GM12872 (cell line): ENCODE measurements around the gene TMED6.
A peak's percentile ranks its signal among the peaks of the same experiment; 100 is the strongest.

ENCODE experiments used
- TF ChIP-seq, protein P1 (sequence below): IDR thresholded peaks from 3 replicates; pipeline ENCODE4 v1.5.1; 2011; ENCODE audit warnings: low read depth, mild to moderate bottlenecking, low read length, moderate library complexity; ENCODE audit not compliant: insufficient read depth

The TMED6 gene

DNA sequence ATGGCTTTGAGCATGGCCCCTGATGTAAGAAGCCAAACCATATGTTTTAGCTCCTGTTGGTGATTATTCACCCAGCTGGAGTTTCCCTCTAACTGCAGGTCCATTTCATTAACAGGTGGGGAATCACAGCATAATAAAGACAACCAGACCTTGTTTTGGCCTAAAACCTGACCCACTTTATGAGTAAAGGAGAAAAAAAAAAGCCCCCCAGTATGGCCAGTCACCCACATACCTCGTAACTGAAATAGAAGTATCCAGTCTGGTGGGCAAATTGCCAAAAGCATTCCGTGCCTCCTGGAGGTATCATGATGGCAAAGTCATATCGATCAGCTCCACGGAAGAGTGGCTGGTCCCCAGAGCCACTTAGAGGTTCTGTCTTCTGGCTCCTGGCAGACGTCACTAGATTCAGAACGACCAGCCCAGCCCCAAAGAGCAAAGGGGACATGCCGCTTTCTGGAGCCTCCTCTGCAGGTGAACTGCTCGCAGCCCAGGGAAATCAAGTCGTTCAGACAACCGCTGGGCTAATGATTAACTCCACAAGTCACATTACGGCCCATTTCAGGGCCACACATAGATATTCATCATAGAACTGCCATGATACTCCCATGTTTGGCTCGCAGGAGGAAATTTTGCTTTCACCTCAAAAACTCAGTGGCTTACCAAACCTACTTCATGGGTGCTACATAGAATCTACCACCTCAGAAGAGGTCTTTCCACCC is at the start of gene TMED6:
TMED6 (minus strand) TSS at position 478 of the 719 bp plus-strand sequence; CDS start at position 445, 33 bp downstream.
- TF ChIP-seq, protein P1, sequence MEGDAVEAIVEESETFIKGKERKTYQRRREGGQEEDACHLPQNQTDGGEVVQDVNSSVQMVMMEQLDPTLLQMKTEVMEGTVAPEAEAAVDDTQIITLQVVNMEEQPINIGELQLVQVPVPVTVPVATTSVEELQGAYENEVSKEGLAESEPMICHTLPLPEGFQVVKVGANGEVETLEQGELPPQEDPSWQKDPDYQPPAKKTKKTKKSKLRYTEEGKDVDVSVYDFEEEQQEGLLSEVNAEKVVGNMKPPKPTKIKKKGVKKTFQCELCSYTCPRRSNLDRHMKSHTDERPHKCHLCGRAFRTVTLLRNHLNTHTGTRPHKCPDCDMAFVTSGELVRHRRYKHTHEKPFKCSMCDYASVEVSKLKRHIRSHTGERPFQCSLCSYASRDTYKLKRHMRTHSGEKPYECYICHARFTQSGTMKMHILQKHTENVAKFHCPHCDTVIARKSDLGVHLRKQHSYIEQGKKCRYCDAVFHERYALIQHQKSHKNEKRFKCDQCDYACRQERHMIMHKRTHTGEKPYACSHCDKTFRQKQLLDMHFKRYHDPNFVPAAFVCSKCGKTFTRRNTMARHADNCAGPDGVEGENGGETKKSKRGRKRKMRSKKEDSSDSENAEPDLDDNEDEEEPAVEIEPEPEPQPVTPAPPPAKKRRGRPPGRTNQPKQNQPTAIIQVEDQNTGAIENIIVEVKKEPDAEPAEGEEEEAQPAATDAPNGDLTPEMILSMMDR, result no peak

GRCh38 chr16:69399361-69399760 is 47.8 kb upstream of the TMED6 start:
- TF ChIP-seq, protein P1, result no peak

GRCh38 chr16:69397821-69398521 is 46.4 kb upstream of the TMED6 start:
- TF ChIP-seq, protein P1, result peak; percentile 53

- TF ChIP-seq, protein P1, result peak; percentile 63
Observed at GRCh38 chr16:69396187-69397061, 44.8 kb upstream of the TMED6 start.

DNA sequence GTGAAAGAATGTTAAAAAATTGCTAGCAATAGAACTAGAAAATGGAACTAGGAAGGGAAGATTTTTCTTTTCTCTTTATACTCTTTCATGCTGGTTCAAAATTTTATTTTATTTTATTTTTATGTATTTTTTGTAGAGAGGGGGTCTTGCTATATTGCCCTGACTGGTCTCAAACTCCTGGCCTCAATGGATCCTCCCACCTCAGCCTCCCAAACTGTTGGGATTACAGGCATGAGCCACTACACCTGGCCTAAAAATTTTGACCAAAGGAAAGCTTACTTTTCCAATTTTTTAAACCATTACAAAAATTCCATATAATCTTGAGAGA is 44.2 kb upstream of the TMED6 start:
- TF ChIP-seq, protein P1, result no peak

- TF ChIP-seq, protein P1, result no peak
Observed at GRCh38 chr16:69393898-69394849, 42.6 kb upstream of the TMED6 start.
